ENCODE data around the gene MRPS12. TPM values are rescaled to one million over a fixed set of nuclear protein-coding genes. Genes with fewer than 3 reads are reported as not detected.
A peak's percentile ranks its signal among the peaks of the same experiment; 100 is the strongest.

Gene MRPS12
- polyA plus RNA-seq, 2 of the 4 experiments (the other 2 are of a cell fraction) = 92.8 to 217 TPM

GRCh38 chr19:38929929-38930775, 592 bp upstream of the MRPS12 start, which contains the start of gene SARS2 (continued):
- TF ChIP-seq HMGXB4 (CRISPR knock-in tag; IDR thresholded peaks at IDR 0.05; ENCODE audit: borderline replicate concordance) (no peak; the same call in 1 of the 2 replicates), HOXA7 (CRISPR knock-in tag; IDR thresholded peaks at IDR 0.05) (no peak), CTCF (IDR thresholded peaks at IDR 0.05) (peak; percentile 100), MAFK (IDR thresholded peaks at IDR 0.05; ENCODE audit: partially characterized antibody) (peak; percentile 53), MAX (IDR thresholded peaks at IDR 0.05) (peak; percentile 61; the same call in 1 of the 2 replicates), ATOH8 (CRISPR knock-in tag; IDR thresholded peaks at IDR 0.05; ENCODE audit: low read depth) (no peak), HDAC2 (IDR thresholded peaks at IDR 0.05) (no peak), JUN (IDR thresholded peaks at IDR 0.05) (peak; percentile 20 to 89; a peak in 3 of 5 replicates), ZFP36 (IDR thresholded peaks at IDR 0.05; ENCODE audit: borderline replicate concordance, partially characterized antibody) (no peak), EHMT2 (IDR thresholded peaks at IDR 0.05; ENCODE audit: low read depth) (no peak), GATA3 (IDR thresholded peaks at IDR 0.05; ENCODE audit: borderline replicate concordance) (peak; percentile 22; the same call in 1 of the 2 replicates), NR3C1 (IDR thresholded peaks at IDR 0.05) (no peak), ZC3H11A (IDR thresholded peaks at IDR 0.05) (no peak), RARB (CRISPR knock-in tag; IDR thresholded peaks at IDR 0.05) (no peak), RAD21 (conservative IDR thresholded peaks at IDR 0.05 in 1 of 2, IDR thresholded peaks at IDR 0.05 in 1 of 2) (peak; percentile 88 to 98), MYC (IDR thresholded peaks at IDR 0.05; ENCODE audit: borderline replicate concordance, low read length) (no peak), MAZ (IDR thresholded peaks at IDR 0.05; ENCODE audit: borderline replicate concordance, low read depth, low read length) (no peak; the same call in 1 of the 2 replicates), CBX2 (IDR thresholded peaks at IDR 0.05; ENCODE audit: borderline replicate concordance, low read depth) (no peak), TFCP2L1 (CRISPR knock-in tag; IDR thresholded peaks at IDR 0.05) (0 out of 2 replicates have a peak, but pooled peaks have one; percentile 69), HEYL (CRISPR knock-in tag; IDR thresholded peaks at IDR 0.05) (no peak), BCL3 (IDR thresholded peaks at IDR 0.05) (0 out of 3 replicates have a peak, but pooled peaks have one; percentile 63), HOXB5 (CRISPR knock-in tag; IDR thresholded peaks at IDR 0.05) (peak; percentile 54; the same call in 1 of the 2 replicates), ZSCAN20 (CRISPR knock-in tag; IDR thresholded peaks at IDR 0.05) (no peak), PHF8 (IDR thresholded peaks at IDR 0.05; ENCODE audit: borderline replicate concordance, low read depth) (peak; percentile 93), REST (IDR thresholded peaks at IDR 0.05) (peak; percentile 24; the same call in 1 of the 2 replicates), RFX5 (IDR thresholded peaks at IDR 0.05) (no peak; the same call in 1 of the 2 replicates), EHF (CRISPR knock-in tag; IDR thresholded peaks at IDR 0.05) (no peak), HOXB13 (CRISPR knock-in tag; IDR thresholded peaks at IDR 0.05; ENCODE audit: low read depth) (no peak), CHD2 (IDR thresholded peaks at IDR 0.05; ENCODE audit: low read length, partially characterized antibody) (peak; percentile 25), NFE2L2 (conservative IDR thresholded peaks at IDR 0.05; ENCODE audit: low read length) (no peak)
